Measurements from ENCODE around the gene B4GALT3. TPM values are rescaled to one million over a fixed set of nuclear protein-coding genes. Genes with fewer than 3 reads are reported as not detected.

The B4GALT3 gene
- total and polyA plus RNA-seq, 3 donors from 2014 or later = 46.3 to 62.2 (median 56.2) TPM

GRCh38 chr1:161173711-161174110, 3.6 kb downstream of the B4GALT3 start:
- no peak for TF ChIP-seq CTCF (IDR thresholded peaks at IDR 0.05)
- TF ChIP-seq POLR2A (IDR thresholded peaks at IDR 0.05) = no peak
- no peak for DNase-seq
- Histone ChIP-seq H3K4me3 (no peak overlapping the region), H3K36me3 (ENCODE audit: low read depth, missing control alignments) (no peaks in the 10 kb centered on the region), H3K4me1 (peaks cover 19% of the 10 kb centered on the region), H3K9me3 (no peaks in the 10 kb centered on the region), H3K27ac (no peak overlapping the region), H3K27me3 (no peaks in the 10 kb centered on the region)
- intact Hi-C loops (cut with DNase I; ENCODE audit: low total_unique reads) = no loop called here
- WGBS, 2 donors = 94 to 95% methylated on average over 11 of the region's 11 CpGs

GRCh38 chr1:161172776-161173376, 4.4 kb downstream of the B4GALT3 start:
- no peak overlapping the region for H3K4me3 ChIP-seq
- no peaks in the 10 kb centered on the region for H3K9me3 ChIP-seq
- H3K27ac ChIP-seq = no peak overlapping the region
- H3K27me3 ChIP-seq = no peaks in the 10 kb centered on the region
- H3K36me3 ChIP-seq (ENCODE audit: low read depth, missing control alignments) = no peaks in the 10 kb centered on the region
- intact Hi-C loops (cut with DNase I; ENCODE audit: low total_unique reads) = no loop called here
- TF ChIP-seq POLR2A (IDR thresholded peaks at IDR 0.05) (no peak), CTCF (IDR thresholded peaks at IDR 0.05) (no peak)
- DNase-seq = no peak
- peaks cover 19% of the 10 kb centered on the region for H3K4me1 ChIP-seq
- WGBS, 2 donors = 51 to 53% methylated on average over 4 of the region's 4 CpGs

- intact Hi-C loops (cut with DNase I; ENCODE audit: low total_unique reads) = no loop called here
- Histone ChIP-seq H3K9me3 (no peaks in the 10 kb centered on the region), H3K36me3 (ENCODE audit: low read depth, missing control alignments) (no peaks in the 10 kb centered on the region), H3K4me1 (peaks cover 19% of the 10 kb centered on the region), H3K27ac (no peak overlapping the region), H3K4me3 (no peak overlapping the region), H3K27me3 (no peaks in the 10 kb centered on the region)
- DNase-seq = no peak
- TF ChIP-seq POLR2A (IDR thresholded peaks at IDR 0.05) = no peak
- TF ChIP-seq CTCF (IDR thresholded peaks at IDR 0.05) = no peak
- WGBS, 2 donors = 65 to 88% methylated on average over 1 of the region's 1 CpG
Measured at GRCh38 chr1:161172349-161172748, 5.0 kb downstream of the B4GALT3 start.

GRCh38 chr1:161171696-161172095, 5.6 kb downstream of the B4GALT3 start:
- WGBS, 2 donors = 79 to 80% methylated on average over 7 to 12 of the region's 12 CpGs
- intact Hi-C loops (cut with DNase I; ENCODE audit: low total_unique reads) = no loop called here
- no peak for DNase-seq
- no peak overlapping the region for H3K27ac ChIP-seq
- no peaks in the 10 kb centered on the region for H3K27me3 ChIP-seq
- no peak overlapping the region for H3K4me3 ChIP-seq
- TF ChIP-seq POLR2A (IDR thresholded peaks at IDR 0.05) = no peak
- no peak for TF ChIP-seq CTCF (IDR thresholded peaks at IDR 0.05)
- no peaks in the 10 kb centered on the region for H3K36me3 ChIP-seq (ENCODE audit: low read depth, missing control alignments)
- H3K9me3 ChIP-seq = no peaks in the 10 kb centered on the region
- H3K4me1 ChIP-seq = peaks cover 22% of the 10 kb centered on the region

- Histone ChIP-seq H3K27me3 (no peaks in the 10 kb centered on the region), H3K36me3 (ENCODE audit: low read depth, missing control alignments) (no peaks in the 10 kb centered on the region), H3K27ac (no peak overlapping the region), H3K9me3 (no peaks in the 10 kb centered on the region), H3K4me1 (peaks cover 17% of the 10 kb centered on the region), H3K4me3 (no peak overlapping the region)
- intact Hi-C loops (cut with DNase I; ENCODE audit: low total_unique reads) = no loop called here
- TF ChIP-seq POLR2A (IDR thresholded peaks at IDR 0.05) (no peak), CTCF (IDR thresholded peaks at IDR 0.05) (no peak)
- WGBS, 2 donors = 61 to 79% methylated on average over 5 of the region's 5 CpGs
- DNase-seq = no peak
Measured at GRCh38 chr1:161171191-161171590, 6.1 kb downstream of the B4GALT3 start.
